PC-9 (cell line): ENCODE data around the gene SMIM36.

Source experiments
- EZH2 ChIP-seq: fragments of 200-600 bp; sonication (generic); IDR thresholded peaks from 2 replicates; pipeline ENCODE4 v1.8.0; 2017; ENCODE audit warnings: antibody characterized with exemption, low read depth
- TF ChIP-seq, protein P1 (sequence below): fragments of 200-600 bp; sonication (generic); conservative IDR thresholded peaks from 2 replicates; pipeline ENCODE4 v1.6.1; 2017; ENCODE audit warnings: mixed run types, antibody characterized with exemption, mild to moderate bottlenecking, moderate library complexity

DNA sequence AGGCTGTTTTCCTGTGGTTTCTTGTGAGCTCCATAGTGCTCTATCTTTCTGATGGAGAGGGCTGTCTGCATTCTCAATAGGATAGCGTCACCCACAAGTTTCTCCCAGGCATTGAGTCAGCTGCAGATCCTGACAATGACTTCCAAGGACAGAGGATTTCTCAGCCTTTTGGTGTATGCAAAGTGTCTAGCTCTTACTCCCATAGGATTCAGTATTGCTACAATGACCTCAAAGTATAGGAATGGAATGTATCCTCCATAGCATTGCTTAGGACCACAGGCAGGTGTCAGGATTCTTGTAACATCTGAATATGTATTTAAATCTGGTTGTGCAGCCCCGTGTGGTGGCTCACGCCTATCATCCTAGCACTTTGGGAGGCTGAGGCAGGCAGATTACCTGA is 32.3 kb downstream of the SMIM36 start:
- TF ChIP-seq, protein P1, sequence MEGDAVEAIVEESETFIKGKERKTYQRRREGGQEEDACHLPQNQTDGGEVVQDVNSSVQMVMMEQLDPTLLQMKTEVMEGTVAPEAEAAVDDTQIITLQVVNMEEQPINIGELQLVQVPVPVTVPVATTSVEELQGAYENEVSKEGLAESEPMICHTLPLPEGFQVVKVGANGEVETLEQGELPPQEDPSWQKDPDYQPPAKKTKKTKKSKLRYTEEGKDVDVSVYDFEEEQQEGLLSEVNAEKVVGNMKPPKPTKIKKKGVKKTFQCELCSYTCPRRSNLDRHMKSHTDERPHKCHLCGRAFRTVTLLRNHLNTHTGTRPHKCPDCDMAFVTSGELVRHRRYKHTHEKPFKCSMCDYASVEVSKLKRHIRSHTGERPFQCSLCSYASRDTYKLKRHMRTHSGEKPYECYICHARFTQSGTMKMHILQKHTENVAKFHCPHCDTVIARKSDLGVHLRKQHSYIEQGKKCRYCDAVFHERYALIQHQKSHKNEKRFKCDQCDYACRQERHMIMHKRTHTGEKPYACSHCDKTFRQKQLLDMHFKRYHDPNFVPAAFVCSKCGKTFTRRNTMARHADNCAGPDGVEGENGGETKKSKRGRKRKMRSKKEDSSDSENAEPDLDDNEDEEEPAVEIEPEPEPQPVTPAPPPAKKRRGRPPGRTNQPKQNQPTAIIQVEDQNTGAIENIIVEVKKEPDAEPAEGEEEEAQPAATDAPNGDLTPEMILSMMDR, result no peak
- no peak for TF ChIP-seq EZH2
